GM04503 (cell line): ENCODE results near the gene RGS12.

ENCODE experiments used
- DNase-seq: peaks from one replicate; pipeline ENCODE4 v3.0.0-alpha.2; 2012; ENCODE audit warnings: low read depth

The RGS12 gene

DNA sequence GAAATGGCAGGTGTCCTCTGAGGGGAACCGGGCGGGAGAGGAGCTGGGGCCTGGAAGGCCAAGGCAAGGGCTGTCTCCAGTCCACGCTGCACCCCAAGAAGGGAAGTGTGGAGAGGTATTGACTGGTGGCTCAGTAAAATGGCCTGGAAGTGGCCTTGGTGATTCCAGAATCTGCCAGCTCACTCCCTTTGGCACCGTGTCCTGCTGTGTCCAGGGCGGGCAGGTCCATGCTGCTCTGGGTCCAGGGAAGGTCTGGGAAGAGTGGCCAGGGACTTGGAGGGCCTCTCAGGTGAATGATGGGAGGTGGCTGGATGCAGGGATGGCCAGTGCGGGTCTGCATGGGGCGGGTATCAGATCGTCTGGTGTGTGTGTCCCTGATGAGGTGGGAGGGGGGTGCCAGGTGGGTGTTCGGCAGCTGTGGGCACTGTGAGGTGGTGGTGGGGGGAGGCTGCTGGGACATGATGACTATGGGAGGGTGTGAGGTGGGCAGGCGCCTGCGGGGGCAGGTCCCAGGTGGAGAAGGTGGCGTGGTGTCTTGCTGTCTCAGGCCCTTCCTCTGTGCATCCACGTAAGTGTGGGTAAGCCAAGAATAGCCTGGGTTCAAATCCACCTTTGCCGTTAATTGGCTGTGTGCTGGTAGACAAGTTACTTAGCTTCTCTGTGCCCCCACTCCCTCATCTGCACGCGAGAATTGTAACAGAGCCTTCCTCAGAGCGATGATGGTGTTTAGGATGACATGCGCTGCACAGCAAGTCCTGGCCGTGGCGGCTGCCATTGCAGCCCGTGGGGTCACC is 17.7 kb downstream of the RGS12 start:
- DNase-seq = no peak

DNA sequence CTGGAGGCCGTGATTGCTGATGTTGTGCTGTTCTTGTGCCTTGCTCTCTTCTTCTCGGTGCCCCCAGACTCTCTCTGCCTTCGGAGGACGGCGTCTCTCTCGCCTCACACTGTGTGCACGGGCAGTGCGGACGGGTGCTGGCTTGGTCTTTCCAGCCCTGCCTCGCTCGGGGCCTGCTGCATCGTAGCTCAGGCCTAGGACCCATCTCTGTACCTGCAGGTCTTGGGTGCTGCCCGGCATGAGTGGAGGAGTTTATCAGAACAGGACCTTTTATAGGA is 18.2 kb downstream of the RGS12 start:
- DNase-seq = no peak

DNA sequence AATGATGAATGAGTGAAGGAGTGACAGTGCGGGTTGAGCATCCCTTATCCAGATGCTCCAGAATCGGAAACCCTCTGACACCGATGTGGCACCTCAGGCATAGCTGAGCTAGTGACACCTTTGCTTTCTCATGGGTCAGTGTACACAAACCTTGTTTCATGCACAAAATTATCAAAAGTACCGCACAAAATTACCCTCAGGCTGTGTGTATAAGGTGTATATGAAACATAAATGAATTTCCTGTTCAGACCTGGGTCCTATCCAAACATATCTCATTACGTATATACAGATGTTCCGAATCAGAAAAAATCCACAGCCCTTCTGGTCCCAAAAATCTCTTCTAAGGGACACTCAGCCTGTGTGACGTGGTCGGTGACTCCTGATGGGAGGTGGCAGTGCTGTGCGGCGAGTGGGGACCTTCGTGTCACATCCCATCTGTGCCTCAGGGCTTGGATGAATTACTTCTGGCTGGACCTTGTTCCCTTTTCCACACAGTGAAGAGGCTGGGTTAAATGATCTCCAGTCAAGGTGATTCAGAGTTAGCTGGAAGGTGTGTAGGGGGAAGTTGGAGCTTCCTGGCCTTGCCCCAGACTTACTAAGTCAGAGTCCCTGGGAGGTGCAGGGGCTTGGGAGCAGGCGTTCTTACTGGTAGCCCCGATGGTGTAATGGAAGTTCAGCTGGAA is 18.8 kb downstream of the RGS12 start:
- DNase-seq = no peak

DNA sequence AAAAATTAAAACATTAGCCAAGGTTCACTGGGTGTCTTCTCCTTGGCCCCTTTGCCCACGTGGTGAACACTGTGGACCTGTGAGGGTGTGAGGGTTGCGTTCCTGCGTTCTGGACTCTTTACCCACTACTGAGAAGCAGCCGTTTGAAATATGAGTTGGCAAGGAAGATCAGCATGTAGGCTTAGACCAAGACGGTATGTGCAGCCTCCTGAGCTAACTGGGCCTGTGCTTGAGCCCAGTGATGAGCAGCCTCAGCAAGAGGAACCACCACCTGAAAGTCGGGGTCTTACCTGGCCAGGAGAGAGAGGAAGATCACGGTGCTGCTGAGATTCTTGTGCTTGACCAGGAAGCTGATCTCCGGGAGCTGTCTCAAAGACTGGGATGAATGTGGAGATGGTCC is 19.5 kb downstream of the RGS12 start:
- no peak for DNase-seq

DNA sequence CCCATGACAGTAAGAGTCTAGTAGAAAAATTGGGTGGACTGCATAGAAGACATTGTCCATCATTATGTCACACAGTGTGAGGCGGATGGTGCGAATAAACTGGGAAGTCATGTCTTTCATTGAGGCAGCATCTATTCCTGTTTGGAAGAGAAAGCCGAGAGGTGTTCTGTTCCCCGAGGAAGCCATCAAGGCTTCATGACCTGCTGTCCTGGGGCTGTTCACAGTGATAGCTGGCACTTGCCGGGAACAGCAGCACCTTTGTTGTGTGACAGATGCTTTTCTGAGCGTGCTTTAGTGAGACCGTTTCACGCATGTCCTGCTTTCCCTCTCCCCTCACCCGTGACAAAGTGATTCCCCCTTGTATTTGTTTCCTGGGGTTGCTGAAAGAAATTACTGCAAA is 20.3 kb downstream of the RGS12 start:
- DNase-seq = no peak

DNA sequence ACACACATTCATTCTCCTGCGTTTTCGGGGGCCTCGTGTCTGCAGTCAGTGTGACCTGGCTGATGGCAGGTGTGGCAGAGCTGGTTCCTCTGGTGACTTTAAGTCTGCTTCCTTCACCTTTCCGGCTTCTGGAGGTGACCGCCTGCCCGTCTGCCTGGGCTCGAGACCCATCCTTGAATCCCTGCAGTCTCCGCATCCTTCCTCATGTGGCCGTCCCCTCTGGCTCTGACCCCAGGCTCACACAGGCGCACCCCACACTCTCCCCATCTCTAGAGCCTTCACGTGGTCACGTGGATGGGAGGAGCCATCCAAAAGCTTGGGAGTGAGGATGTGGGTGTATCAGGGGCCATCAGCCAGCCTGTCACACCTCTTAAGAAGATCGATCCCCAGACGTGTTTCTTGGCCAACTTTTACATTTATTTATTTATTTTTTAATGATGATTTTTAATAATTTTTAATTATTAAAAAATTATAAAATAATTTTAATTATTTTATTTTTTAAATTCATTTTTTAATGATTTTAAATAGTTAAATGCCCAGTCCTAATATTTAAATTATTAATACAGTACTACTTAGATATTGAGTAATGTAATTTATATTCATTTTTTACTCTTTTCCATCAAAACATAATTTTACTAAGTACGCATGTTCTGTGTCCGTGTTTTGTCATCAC is 20.9 kb downstream of the RGS12 start:
- DNase-seq = no peak

DNA sequence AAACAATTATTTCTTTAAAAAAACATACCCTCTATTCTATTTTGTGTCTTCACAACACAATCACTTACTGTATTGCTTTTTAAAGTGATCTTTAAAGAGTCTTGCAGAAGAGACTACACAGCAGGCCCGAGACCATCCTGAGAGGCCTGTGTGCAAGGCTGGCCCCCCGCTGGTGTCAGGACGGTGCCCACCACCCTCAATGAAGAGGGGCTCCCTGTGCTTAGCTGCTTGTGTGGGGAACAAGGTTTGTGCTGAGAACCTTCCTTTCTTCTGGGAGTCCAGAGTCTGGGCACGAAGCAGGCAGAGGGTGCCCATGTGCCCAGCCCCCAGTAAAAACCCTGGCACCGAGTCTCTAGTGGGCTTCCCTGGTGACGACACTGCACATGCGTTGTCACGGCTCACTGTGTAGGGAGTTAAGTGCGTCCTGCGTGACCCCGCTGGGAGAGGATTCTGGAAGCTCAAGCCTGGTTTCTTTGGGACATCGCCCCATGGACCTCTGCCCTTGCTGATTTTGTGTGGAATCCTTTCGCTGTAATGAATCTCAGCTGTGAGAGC is 22.0 kb downstream of the RGS12 start:
- no peak for DNase-seq

DNA sequence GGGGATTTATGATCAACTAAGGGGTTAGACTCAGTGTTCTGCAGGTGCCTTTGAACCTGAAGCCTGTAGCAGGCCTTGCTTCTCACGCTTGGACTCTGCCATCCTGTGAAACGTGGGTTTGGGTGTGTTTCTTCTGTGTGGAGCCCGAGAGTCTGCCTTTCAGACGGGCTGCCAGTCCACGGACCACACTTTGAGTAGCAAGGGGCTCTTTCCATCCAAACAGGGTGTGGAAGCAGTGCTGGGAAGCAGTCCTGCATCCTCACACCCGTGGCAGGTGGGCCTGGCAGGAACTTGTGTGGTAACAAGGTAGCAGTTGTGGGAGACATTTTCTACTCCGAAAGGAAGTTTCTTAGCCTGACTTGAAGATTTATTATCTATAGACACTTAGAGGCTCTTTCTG is 22.7 kb downstream of the RGS12 start:
- DNase-seq = no peak

DNA sequence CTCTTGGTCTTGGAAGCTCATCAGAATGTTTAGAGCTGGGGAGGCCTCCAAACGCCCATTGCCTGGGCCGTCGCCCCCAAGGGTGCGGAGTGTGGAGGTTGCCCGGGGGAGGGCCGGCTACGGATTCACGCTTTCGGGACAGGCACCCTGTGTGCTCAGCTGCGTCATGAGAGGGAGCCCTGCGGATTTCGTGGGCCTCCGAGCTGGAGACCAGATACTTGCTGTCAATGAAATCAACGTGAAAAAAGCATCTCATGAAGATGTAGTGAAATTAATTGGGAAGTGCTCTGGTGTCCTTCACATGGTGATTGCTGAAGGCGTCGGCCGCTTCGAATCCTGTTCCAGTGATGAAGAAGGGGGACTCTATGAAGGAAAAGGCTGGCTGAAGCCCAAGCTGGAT is 23.3 kb downstream of the RGS12 start:
- no peak for DNase-seq

DNA sequence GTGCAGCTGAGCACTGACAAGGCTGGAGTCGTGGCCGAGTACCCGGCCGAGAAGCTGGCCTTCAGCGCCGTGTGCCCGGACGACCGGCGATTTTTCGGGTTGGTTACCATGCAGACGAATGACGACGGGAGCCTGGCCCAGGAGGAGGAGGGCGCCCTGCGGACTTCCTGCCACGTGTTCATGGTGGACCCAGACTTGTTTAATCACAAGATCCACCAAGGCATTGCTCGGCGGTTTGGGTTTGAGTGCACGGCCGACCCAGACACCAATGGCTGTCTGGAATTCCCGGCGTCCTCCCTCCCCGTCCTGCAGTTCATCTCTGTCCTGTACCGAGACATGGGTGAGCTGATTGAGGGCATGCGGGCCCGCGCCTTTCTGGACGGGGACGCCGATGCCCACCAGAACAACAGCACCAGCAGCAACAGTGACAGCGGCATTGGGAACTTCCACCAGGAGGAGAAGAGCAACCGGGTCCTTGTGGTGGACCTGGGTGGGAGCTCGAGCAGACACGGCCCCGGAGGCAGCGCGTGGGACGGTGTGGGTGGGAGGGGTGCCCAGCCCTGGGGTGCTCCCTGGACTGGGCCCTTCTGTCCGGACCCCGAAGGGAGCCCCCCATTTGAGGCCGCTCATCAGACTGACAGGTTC is 24.3 kb downstream of the RGS12 start:
- no peak for DNase-seq

DNA sequence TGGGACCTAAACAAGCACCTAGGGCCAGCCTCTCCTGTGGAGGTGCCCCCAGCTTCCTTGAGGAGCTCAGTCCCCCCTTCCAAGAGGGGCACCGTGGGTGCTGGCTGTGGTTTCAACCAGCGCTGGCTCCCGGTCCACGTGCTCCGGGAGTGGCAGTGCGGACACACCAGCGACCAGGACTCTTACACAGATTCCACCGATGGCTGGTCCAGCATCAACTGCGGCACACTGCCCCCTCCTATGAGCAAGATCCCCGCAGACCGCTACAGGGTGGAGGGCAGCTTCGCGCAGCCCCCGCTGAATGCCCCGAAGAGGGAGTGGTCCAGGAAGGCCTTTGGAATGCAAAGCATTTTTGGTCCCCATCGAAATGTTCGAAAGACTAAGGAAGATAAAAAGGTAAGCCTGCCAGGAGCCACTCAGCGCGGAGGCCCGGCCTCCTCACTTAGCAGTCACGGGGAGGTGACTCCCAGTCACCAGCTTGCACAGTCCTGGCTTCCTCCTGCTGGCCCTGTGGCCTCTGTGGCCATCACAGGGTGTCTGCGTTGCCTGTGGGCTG is 24.9 kb downstream of the RGS12 start:
- DNase-seq = no peak

DNA sequence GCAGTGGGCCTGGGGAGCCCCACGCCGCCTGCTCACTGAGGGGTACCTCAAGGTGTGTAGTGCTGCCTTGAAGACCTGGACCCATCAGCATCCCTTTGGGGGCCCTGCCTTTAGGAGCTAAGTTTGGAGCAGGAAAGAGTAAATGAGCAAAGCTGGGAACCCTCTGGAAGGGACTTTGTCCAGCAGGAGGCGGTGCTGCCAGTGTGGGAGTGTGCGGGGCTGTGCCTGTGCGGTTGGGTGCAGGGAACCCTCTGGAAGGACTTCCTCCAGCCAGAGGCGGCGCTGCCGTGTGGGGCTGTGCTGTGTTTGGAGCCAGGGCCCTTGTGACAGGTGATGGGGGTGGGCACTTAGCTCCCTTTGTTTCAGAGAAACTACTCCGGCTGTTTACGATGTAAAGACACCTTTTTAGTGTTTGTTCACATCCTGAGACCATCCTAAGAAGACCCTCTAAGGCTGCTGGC is 25.8 kb downstream of the RGS12 start:
- DNase-seq = no peak

DNA sequence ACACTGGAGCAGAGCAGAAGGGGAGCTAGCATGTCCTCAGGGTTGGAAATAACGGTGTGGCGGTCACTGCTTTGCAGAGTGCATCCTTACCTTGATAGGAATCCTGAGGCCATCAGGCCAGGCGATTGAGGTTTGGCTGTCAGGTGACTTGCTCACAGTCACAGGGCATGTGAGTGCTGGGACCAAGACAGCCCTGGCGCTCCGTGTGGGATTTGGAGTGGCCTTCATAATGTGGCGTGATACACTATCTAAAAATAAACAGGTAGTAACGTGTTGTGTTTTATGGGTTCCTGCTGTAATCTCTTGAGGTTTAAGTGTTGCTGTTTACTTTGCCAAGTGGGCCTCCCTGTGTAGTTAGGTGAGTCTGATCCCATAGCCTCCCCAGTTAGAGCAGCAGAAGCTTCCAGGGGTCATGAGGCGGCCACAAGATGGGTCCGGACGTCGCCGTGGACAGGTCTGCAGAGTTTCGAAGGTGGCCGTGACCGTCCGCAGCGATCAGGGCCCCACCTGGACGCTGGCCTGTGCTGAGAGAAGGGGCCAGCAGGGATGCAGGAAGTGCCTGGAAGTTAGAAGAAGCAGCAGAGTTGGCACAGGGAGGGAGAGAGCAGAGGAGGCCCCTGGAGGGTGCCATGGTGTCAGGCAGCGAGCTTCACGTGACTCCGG is 27.7 kb downstream of the RGS12 start:
- no peak for DNase-seq

DNA sequence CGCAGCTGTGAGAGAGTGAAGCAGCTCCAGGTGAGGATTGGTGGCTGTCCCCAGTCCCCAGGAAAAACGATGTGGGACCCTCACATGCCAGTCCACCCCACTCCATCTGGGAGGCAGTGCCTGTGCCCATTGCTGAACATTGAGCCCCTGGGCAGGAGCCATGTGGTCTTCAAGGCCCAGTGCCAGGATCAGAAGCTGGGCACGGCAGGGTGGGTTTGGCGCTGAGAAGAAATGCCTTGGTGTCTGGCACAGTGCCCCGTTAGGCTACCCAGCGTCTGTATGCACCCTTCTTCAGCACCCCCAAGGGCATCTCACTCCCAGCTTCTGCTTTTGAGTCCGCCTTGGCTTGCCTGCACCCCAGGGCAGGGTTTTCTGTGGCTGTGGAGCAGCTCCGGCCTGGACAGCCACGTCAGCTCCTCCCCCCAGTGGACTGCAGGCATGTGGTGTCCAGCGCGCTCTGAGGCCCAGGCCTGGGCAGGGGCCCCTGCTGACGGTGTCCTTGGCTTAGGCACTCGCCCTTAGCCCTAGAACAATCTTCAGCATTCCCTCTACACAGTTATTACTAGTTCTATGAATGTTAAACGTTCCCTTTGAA is 28.6 kb downstream of the RGS12 start:
- no peak for DNase-seq

DNA sequence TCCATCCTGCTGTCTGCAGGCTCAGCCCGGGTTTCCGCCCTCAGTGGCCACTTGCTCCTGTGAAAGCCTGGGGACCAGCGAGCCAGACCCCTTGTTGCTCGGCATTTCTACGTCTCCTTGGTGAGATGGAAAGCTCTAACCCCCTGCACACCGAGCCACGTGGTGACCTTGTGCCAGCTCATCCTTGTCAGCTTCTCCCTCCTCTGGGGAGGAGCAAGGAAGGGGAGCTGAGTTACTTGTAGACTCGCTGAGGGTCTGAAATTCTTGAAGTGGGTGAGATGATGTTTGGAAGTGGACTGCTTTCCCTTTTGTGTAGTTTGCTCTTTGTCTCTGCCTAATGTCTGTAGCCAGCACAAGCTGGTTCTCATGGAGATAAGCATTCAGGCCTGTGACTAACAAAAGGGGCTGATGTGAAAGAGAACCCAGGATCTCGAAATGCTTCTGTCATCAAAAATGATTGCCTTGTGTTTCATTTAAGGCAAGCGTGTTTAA is 29.3 kb downstream of the RGS12 start:
- DNase-seq = no peak

DNA sequence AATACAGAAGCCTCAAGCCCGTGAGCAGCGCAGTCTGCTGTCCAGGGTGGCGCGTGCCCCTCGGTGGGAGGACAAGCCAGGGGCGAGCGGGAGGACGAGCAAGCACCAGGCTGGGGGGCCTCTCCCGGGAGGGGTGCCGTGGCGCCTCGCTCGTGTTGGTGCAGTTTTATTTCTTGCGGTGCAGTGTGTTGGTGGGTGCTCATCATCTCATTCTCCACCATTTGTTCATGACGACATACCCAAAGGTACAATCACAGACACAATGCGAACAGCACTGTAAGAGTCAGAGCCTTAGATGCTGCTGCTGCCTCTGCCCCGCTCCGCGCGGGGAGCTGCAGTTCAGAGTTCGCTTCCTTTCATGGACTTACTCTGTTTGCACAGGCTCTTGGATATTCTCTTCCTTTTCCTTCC is 30.3 kb downstream of the RGS12 start:
- DNase-seq = no peak

DNA sequence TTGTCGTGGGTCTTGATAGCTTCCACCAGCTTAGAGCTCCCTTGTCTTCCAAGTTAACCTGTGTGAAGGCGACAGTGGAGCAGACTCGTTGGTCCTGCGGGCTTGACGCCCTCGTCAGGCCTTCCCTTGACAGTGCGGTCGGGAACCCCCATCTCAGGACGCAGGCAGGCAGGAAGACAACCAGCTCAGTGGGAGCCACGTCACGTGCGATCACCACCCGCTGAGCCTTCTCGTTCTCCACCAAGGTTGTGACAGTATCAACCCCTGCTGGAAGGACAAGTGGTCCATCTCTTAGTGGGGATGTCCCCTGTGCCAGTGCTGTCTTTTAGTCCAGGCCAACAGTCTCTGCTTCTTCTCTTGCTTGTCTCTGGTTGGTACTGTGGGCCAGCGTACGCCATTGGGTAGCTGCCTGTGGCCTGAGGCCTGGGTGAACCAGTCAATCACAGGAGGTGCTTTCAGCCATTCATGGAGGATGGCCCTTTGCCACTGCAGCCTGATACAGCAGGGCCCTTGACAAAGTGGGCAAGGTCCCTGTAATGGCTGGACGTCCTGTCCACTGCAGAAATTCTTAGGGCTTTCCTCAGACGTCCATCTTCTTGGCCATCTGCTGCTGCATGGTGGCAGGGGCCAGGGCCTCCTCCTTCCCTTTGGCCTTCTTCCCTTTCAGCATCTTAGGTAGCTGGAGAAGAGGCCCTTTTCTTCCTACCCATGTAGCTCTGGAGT is 31.4 kb downstream of the RGS12 start:
- DNase-seq = no peak

DNA sequence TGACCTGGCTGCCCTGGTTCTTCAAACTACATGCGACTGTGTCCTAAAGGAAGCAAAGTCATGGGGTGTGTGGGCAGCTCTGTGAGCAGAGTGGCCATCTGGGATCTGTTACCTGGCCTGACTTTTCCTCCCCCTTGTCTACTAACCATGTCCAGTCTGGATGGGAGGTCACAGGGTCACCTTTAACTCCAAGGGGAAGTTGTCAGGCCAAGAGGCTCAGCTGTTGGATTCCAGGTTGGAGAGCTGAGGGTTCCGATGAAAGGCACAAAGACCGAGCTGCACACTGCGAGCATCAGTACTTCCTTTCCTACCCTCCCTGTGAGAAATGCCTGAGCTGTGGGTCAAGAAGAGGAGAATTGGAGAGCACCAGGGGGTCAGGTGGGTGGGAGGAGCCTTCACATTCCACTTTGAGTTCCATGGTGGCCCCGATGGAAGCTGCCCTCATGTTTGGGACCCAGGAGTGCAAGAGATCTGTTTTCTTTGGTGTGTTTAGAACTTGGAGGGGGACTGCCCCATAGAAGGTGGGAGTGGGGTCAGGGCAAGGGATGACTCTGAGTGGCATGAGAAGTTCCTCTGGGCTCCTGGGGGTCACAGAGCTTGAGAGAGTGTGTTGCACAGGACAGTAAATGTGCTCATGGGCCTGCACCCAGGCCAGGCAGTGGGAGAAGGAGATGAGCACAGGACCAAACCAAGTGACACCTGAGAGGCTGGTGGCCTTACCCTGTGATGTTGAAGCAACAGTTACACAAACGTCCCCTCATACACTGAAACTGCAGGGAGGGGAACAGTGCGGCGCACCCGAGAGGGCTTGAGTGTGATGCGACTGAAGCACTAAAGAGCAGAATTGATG is 36.2 kb downstream of the RGS12 start:
- DNase-seq = no peak

DNA sequence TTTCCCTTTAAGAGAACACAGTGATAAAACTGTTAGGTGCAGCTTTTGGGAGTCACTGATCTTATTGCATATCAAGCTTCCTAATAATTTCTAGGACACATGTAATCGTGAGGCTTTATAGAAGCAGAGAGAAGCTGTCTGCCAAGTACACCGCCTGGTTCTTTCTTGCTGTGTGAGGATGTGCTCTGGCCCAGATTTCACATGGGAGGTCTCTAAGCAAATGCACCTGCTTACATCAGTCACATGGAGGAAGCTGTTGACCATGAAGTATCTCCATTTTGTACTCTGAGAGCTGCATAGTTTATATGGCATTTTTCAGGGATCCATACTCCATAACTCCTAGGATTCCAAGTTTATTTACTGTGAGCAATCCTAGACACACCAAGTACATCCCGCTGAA is 37.1 kb downstream of the RGS12 start:
- no peak for DNase-seq

DNA sequence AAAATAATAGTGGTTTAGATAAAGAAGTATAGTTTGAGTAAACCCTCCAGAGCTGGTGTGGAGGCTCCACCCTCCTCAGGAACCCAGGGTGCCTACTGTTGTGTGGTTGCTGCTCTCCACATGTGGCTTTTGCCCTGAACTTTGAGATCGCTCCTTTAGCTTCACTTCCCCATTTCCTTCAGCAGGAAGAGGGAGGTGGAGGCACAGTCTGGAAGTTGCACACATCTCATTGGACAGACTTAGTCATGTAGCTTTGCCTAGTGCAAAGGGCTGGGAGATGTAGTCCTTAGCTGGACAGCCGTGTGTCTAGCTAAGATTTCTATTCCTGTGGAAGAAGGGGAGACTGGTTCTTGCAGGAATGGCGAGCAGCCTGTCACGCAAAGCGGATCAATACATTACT is 37.9 kb downstream of the RGS12 start:
- DNase-seq = no peak
